ENCODE data around the gene SH3GLB1.

DNA sequence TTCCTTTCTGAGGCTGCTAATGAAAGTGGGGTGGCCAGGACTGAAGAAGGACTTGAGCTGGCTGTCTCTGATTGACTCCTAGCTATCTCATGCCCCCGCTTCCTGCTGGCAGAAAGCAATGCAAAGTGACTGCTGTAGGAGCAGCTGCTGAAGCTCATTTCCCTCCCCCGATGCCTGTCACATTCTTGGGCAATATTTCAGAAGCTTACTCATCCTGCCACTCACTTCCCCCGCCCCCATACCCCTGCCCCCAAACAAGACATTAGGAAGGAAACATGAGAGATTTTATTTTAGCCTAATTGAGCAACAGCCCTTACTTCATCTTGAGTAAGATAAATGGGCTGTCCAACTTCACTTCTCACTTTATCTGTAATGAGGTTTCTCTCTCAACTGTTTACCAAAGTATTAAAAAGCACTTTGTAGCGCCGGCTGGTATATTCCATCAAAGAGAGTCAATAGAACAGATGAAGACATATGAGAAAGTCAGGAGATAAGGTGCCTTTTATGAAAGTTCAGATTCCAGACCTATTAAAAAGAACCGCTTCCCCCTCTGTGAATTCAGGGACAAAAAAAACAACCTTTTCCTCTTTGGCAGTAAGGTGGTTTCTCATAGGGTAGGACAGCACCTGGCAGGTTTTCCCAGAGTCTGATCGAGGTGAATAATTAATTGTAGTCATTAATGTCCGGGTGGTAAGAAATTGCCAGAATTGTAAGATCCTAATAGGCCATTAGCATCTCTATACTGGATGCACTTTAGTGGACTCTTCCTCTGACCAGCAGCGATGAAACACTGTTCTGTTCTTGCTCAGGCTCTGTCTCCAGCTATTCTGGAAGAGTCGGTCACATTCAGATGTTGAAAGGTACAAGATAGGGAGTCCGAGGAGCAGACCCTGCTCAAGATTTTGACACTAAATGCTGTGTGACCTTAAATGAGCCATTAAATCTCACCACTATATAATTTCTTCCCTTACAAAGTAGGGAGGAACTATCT, 70.2 kb downstream of the SH3GLB1 start:
- TF ChIP-seq, protein P1, sequence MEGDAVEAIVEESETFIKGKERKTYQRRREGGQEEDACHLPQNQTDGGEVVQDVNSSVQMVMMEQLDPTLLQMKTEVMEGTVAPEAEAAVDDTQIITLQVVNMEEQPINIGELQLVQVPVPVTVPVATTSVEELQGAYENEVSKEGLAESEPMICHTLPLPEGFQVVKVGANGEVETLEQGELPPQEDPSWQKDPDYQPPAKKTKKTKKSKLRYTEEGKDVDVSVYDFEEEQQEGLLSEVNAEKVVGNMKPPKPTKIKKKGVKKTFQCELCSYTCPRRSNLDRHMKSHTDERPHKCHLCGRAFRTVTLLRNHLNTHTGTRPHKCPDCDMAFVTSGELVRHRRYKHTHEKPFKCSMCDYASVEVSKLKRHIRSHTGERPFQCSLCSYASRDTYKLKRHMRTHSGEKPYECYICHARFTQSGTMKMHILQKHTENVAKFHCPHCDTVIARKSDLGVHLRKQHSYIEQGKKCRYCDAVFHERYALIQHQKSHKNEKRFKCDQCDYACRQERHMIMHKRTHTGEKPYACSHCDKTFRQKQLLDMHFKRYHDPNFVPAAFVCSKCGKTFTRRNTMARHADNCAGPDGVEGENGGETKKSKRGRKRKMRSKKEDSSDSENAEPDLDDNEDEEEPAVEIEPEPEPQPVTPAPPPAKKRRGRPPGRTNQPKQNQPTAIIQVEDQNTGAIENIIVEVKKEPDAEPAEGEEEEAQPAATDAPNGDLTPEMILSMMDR (conservative IDR thresholded peaks at IDR 0.05; ENCODE audit: low read length) = no peak
- no peak for TF ChIP-seq EZH2phosphoT487 (IDR thresholded peaks at IDR 0.05; ENCODE audit: borderline replicate concordance, low read depth, low read length)
